H9 (cell line): Measurements from ENCODE around the gene SORCS2. TPM values are rescaled to one million over a fixed set of nuclear protein-coding genes. Genes with fewer than 3 reads are reported as not detected.

Experiments used
- DNase-seq: peaks from one replicate; pipeline ENCODE4 v3.0.0-alpha.2; 2017
- H2AFZ ChIP-seq: one replicate; pipeline ENCODE4 v1.6.1; 2013; ENCODE audit warnings: mild to moderate bottlenecking, low read length, control low read depth, moderate library complexity
- H2AK5ac ChIP-seq: 2 replicates; pipeline ENCODE4 v1.6.1; 2013; ENCODE audit warnings: low read length, control low read depth, mixed read lengths; ENCODE audit not compliant: insufficient read length
- H2BK120ac ChIP-seq: one replicate; pipeline ENCODE4 v1.6.1; 2013; ENCODE audit warnings: low read depth, mild to moderate bottlenecking, low read length, control low read depth, inconsistent platforms; ENCODE audit not compliant: poor library complexity, severe bottlenecking
- H2BK12ac ChIP-seq: 2 replicates; pipeline ENCODE4 v1.6.1; 2013; ENCODE audit warnings: low read length, control low read depth, mixed read lengths, low read depth; ENCODE audit not compliant: insufficient read length
- H2BK15ac ChIP-seq: 2 replicates; pipeline ENCODE4 v1.6.1; 2013; ENCODE audit warnings: low read depth, low read length, control low read depth
- H2BK20ac ChIP-seq: one replicate; pipeline ENCODE4 v1.6.1; 2013; ENCODE audit warnings: low read depth, mild to moderate bottlenecking, low read length, control low read depth, inconsistent platforms; ENCODE audit not compliant: poor library complexity, severe bottlenecking
- H2BK5ac ChIP-seq: 2 replicates; pipeline ENCODE4 v1.6.1; 2013; ENCODE audit warnings: low read length, control low read depth, mixed read lengths; ENCODE audit not compliant: insufficient read length
- H3K14ac ChIP-seq: 2 replicates; pipeline ENCODE4 v1.6.1; 2013; ENCODE audit warnings: low read length, control low read depth; ENCODE audit not compliant: insufficient read depth
- H3K18ac ChIP-seq: 2 replicates; pipeline ENCODE4 v1.6.1; 2013; ENCODE audit warnings: low read depth, mild to moderate bottlenecking, mixed read lengths, low read length, control low read depth; ENCODE audit not compliant: insufficient read length
- H3K23ac ChIP-seq: 2 replicates; pipeline ENCODE4 v1.6.1; 2013; ENCODE audit warnings: low read length, control low read depth, mixed read lengths, low read depth; ENCODE audit not compliant: insufficient read length
- H3K23me2 ChIP-seq: 2 replicates; pipeline ENCODE4 v1.6.1; 2013; ENCODE audit warnings: low read depth, mild to moderate bottlenecking, mixed read lengths, low read length, control low read depth; ENCODE audit not compliant: insufficient read length, poor library complexity, severe bottlenecking
- H3K27ac ChIP-seq: 2 replicates; pipeline ENCODE4 v1.5.1; 2013; ENCODE audit warnings: low read length, control low read depth, mixed read lengths, low read depth; ENCODE audit not compliant: insufficient read length
- H3K27me3 ChIP-seq: 2 replicates; pipeline ENCODE4 v1.6.1; 2013; ENCODE audit warnings: low read length, control low read depth, inconsistent platforms; ENCODE audit not compliant: insufficient read depth
- H3K4ac ChIP-seq: 2 replicates; pipeline ENCODE4 v1.6.1; 2013; ENCODE audit warnings: low read depth, mild to moderate bottlenecking, control low read depth, inconsistent platforms, low read length, moderate library complexity
- H3K4me1 ChIP-seq: 2 replicates; pipeline ENCODE4 v1.6.1; 2013; ENCODE audit warnings: low read length, control low read depth, inconsistent platforms; ENCODE audit not compliant: insufficient read depth
- H3K4me2 ChIP-seq: 2 replicates; pipeline ENCODE4 v1.6.1; 2013; ENCODE audit warnings: low read length, control low read depth, mixed read lengths; ENCODE audit not compliant: insufficient read length, insufficient read depth
- H3K56ac ChIP-seq: 2 replicates; pipeline ENCODE4 v1.6.1; 2013; ENCODE audit warnings: low read depth, mild to moderate bottlenecking, mixed read lengths, low read length, control low read depth; ENCODE audit not compliant: insufficient read length
- H3K79me1 ChIP-seq: 2 replicates; pipeline ENCODE4 v1.6.1; 2013; ENCODE audit warnings: low read depth, mild to moderate bottlenecking, moderate library complexity, low read length, control low read depth, inconsistent platforms; ENCODE audit not compliant: insufficient read depth, poor library complexity, severe bottlenecking
- H3K79me2 ChIP-seq: 2 replicates; pipeline ENCODE4 v1.6.1; 2013; ENCODE audit warnings: low read length, control low read depth, inconsistent platforms; ENCODE audit not compliant: insufficient read depth
- H3K9ac ChIP-seq: 2 replicates; pipeline ENCODE4 v1.6.1; 2013; ENCODE audit warnings: low read length, control low read depth, mixed read lengths; ENCODE audit not compliant: insufficient read length; ENCODE audit errors: extremely low read depth
- H3K9me3 ChIP-seq: one replicate; pipeline ENCODE4 v1.6.1; 2013; ENCODE audit warnings: low read depth, low read length, inconsistent platforms; ENCODE audit not compliant: control insufficient read depth
- H3T11ph ChIP-seq: one replicate; pipeline ENCODE4 v1.6.1; 2013; ENCODE audit warnings: mild to moderate bottlenecking, low read length, control low read depth, inconsistent platforms
- H4K20me1 ChIP-seq: one replicate; pipeline ENCODE4 v1.6.1; 2013; ENCODE audit not compliant: control insufficient read depth, insufficient read length, insufficient read depth
- H4K5ac ChIP-seq: 2 replicates; pipeline ENCODE4 v1.6.1; 2013; ENCODE audit warnings: low read depth, mild to moderate bottlenecking, mixed read lengths, low read length, control low read depth; ENCODE audit not compliant: insufficient read length
- H4K8ac ChIP-seq: replicated peaks from 2 replicates; pipeline ENCODE4 v1.6.1; 2013; ENCODE audit warnings: low read length, control low read depth, mixed read lengths, low read depth; ENCODE audit not compliant: insufficient read length
- H4K91ac ChIP-seq: 2 replicates; pipeline ENCODE4 v1.6.1; 2013; ENCODE audit warnings: low read depth, mild to moderate bottlenecking, moderate library complexity, mixed read lengths, low read length, control low read depth; ENCODE audit not compliant: insufficient read length
- H3K27ac Mint-ChIP-seq, 3 experiments: 2 replicates in 2 of 3; 3 replicates in 1 of 3; pipeline ENCODE4 v1.8.0; 2020 to 2021; ENCODE audit warnings: mixed read lengths in 3 of 3, mild to moderate bottlenecking in 1 of 3, moderate library complexity in 1 of 3
- H3K27me3 Mint-ChIP-seq: 2 replicates; pipeline ENCODE4 v1.8.0; 2021; ENCODE audit warnings: low read depth, mild to moderate bottlenecking, moderate library complexity, mixed read lengths
- H3K36me3 Mint-ChIP-seq, 3 experiments: 2 replicates in 2 of 3; 3 replicates in 1 of 3; pipeline ENCODE4 v1.8.0; 2020 to 2021; ENCODE audit warnings: low read depth in 3 of 3, mixed read lengths in 3 of 3; ENCODE audit not compliant: insufficient read depth in 1 of 3
- H3K4me1 Mint-ChIP-seq, 2 experiments: 2 replicates each; pipeline ENCODE4 v1.8.0; 2020; ENCODE audit warnings: mixed read lengths in 2 of 2
- H3K4me3 Mint-ChIP-seq, 2 experiments: 2 replicates in 1 of 2; 3 replicates in 1 of 2; pipeline ENCODE4 v1.8.0; 2020 to 2021; ENCODE audit warnings: mild to moderate bottlenecking in 2 of 2, mixed read lengths in 2 of 2, moderate library complexity in 1 of 2
- H3K9me3 Mint-ChIP-seq, 2 experiments: 2 replicates in 1 of 2; 3 replicates in 1 of 2; pipeline ENCODE4 v1.8.0; 2020; ENCODE audit warnings: mild to moderate bottlenecking in 2 of 2, mixed read lengths in 2 of 2, moderate library complexity in 1 of 2
- CTCF ChIP-seq: fragments of 200-600 bp; sonication (generic); conservative IDR thresholded peaks from 3 replicates; pipeline ENCODE4 v1.8.0; 2021; ENCODE audit warnings: antibody characterized with exemption, mild to moderate bottlenecking
- WGBS: extraction: QIAGEN DNeasy Blood & Tissue Kit; methylation state at CpG from one replicate; pipeline ENCODE4 v1.1.7; 2013; ENCODE audit warnings: missing lambda C conversion rate, low lambda C conversion rate, mixed read lengths; ENCODE audit not compliant: insufficient read length; ENCODE audit errors: extremely low coverage; 5-methylcytosine and 5-hydroxymethylcytosine counted together
- total RNA-seq: library from RNA; stranded (reverse); gene quantifications from 2 replicates; pipeline ENCODE4 v1.2.1, GENCODE V29; 2021

Gene SORCS2
- total RNA-seq, 1 experiment from 2014 or later = 0.57 TPM

GRCh38 chr4:7787067-7787466, 594.7 kb downstream of the SORCS2 start:
- H3K14ac ChIP-seq = no peak overlapping the region
- no peak overlapping the region for H3K9ac ChIP-seq
- no peak overlapping the region for H3K4me2 ChIP-seq
- no peak overlapping the region for H3K4me3 Mint-ChIP-seq
- H3K23ac ChIP-seq = no peak overlapping the region
- no peaks in the 10 kb centered on the region for H4K20me1 ChIP-seq
- H4K91ac ChIP-seq = no peak overlapping the region
- H2BK12ac ChIP-seq = no peak overlapping the region
- no peak overlapping the region for H4K5ac ChIP-seq
- no peak overlapping the region for H3K18ac ChIP-seq
- H2BK120ac ChIP-seq = no peak overlapping the region
- no peaks in the 10 kb centered on the region for H3K4me1 ChIP-seq
- no peak for TF ChIP-seq CTCF
- H3K27me3 ChIP-seq = no peaks in the 10 kb centered on the region
- no peaks in the 10 kb centered on the region for H3K27me3 Mint-ChIP-seq
- H3K27ac ChIP-seq = no peak overlapping the region
- no peak overlapping the region for H2AK5ac ChIP-seq
- no peak overlapping the region for H2BK15ac ChIP-seq
- H3K9me3 Mint-ChIP-seq = no peaks in the 10 kb centered on the region
- no peaks in the 10 kb centered on the region for H3K79me1 ChIP-seq
- H3K9me3 ChIP-seq = no peaks in the 10 kb centered on the region
- no peak overlapping the region for H3K56ac ChIP-seq
- no peak overlapping the region for H4K8ac ChIP-seq
- no peak overlapping the region for H2AFZ ChIP-seq
- H3K4ac ChIP-seq = no peak overlapping the region
- no CpG with 5 or more reads among the region's 15 CpGs for WGBS
- DNase-seq = no peak
- H3K27ac Mint-ChIP-seq = no peak overlapping the region
- no peak overlapping the region for H2BK5ac ChIP-seq
- H3K36me3 Mint-ChIP-seq = peaks cover 0 to 8% (median 5%) of the 10 kb centered on the region in 3 experiments; a peak in 3 of 7 replicates
- H2BK20ac ChIP-seq = no peak overlapping the region
- H3K4me1 Mint-ChIP-seq = no peaks in the 10 kb centered on the region; a peak in 1 of 4 replicates
- no peaks in the 10 kb centered on the region for H3K79me2 ChIP-seq
- no peak overlapping the region for H3T11ph ChIP-seq
- no peaks in the 10 kb centered on the region for H3K23me2 ChIP-seq
